Heart left ventricle (tissue), 16 donors: Measurements from ENCODE around the gene FAM168A. TPM values are rescaled to one million over a fixed set of nuclear protein-coding genes. Genes with fewer than 3 reads are reported as not detected.
A peak's percentile ranks its signal among the peaks of the same experiment; 100 is the strongest.

Experiments
- ATAC-seq, 4 donors: fragments of 200-7000 bp; cut with Tn5 transposase; one replicate each; pipeline ENCODE4 v1.9.1; 2020 to 2022; ENCODE audit warnings: moderate library complexity in 4 of 4, mild to moderate bottlenecking in 3 of 4, moderate number of reproducible peaks in 1 of 4
- DNase-seq, 5 donors: peaks; one replicate each; pipeline ENCODE4 v3.0.0-alpha.2; 2020
- H3K27ac ChIP-seq, 12 donors: fragments of 200-600 bp; sonication (generic) in 4 of 12; one replicate each; pipeline versions ENCODE4 v1.5.0 to v1.8.0; 2016 to 2022; ENCODE audit warnings: mild to moderate bottlenecking in 2 of 12
- H3K27me3 ChIP-seq, 9 donors: fragments of 200-600 bp; sonication (generic) in 2 of 9; one replicate each; pipeline versions ENCODE4 v1.5.1 to v1.8.0; 2016 to 2022; ENCODE audit warnings: mild to moderate bottlenecking in 3 of 9
- H3K36me3 ChIP-seq, 9 donors: fragments of 200-600 bp; sonication (generic) in 2 of 9; one replicate each; pipeline versions ENCODE4 v1.5.0 to v1.8.0; 2018 to 2022; ENCODE audit warnings: mild to moderate bottlenecking in 2 of 9
- H3K4me1 ChIP-seq, 12 donors: fragments of 200-600 bp; sonication (generic) in 4 of 12; one replicate each; pipeline versions ENCODE4 v1.5.0 to v1.8.0; 2016 to 2022; ENCODE audit warnings: mild to moderate bottlenecking in 3 of 12
- H3K4me3 ChIP-seq, 12 donors: fragments of 200-600 bp; sonication (generic) in 4 of 12; one replicate each; pipeline versions ENCODE4 v1.5.0 to v1.8.0; 2017 to 2022; ENCODE audit warnings: mild to moderate bottlenecking in 9 of 12, moderate library complexity in 4 of 12
- H3K9me3 ChIP-seq, 12 donors: fragments of 200-600 bp; sonication (generic) in 4 of 12; one replicate each; pipeline versions ENCODE4 v1.5.0 to v1.8.0; 2016 to 2022; ENCODE audit warnings: mild to moderate bottlenecking in 1 of 12
- POLR2A ChIP-seq, 2 donors: fragments of 450-650 bp; IDR thresholded peaks; one replicate each; pipeline ENCODE4 v1.6.1; 2017; ENCODE audit warnings: antibody characterized with exemption in 2 of 2, mild to moderate bottlenecking in 2 of 2, moderate library complexity in 2 of 2
- WGBS, 4 donors: extraction: QIAGEN DNeasy Blood & Tissue Kit in 2 of 4; methylation state at CpG; one replicate each; pipeline versions ENCODE4 v1.1.5 to v1.1.7; 2013 to 2018; 5-methylcytosine and 5-hydroxymethylcytosine counted together
- intact Hi-C, 10 donors: fragments of 100-400 bp; cut with DNase I; formaldehyde crosslinking; loops; one replicate each; pipeline versions ENCODE4 v1.11.1 to v1.14.2; 2022
- polyA plus RNA-seq, 2 donors: library from polyadenylated mRNA; stranded (reverse); fragments of 200-250 nt; gene quantifications; one replicate each; pipeline ENCODE4 v1.2.3, GENCODE V29; 2013
- total RNA-seq, 9 donors: library from RNA; depleted of rRNA in 2 of 9; stranded (reverse); fragments of >200 nt in 2 of 9; fragmentation: NEBNext Ultra II Directional in 3 of 9; extraction: Animal tissue kit (Norgen Biotek cat#: 25700) in 3 of 9; gene quantifications; one replicate each; pipeline versions ENCODE4 v1.1.0 to v1.2.4, GENCODE V29; 2016 to 2023
- TF ChIP-seq, protein P1 (sequence below), 12 donors: fragments of 200-600 bp; sonication (generic) in 4 of 12; IDR thresholded peaks; one replicate each; pipeline versions ENCODE4 v1.5.0 to v1.8.0; 2018 to 2022; ENCODE audit warnings: antibody characterized with exemption in 12 of 12, mild to moderate bottlenecking in 5 of 12
- donor health status: ischemic (EF 13 %, LVEDD 7.1; RV severe dilation, severe dysfunction).
- donor health status: healthy with polysubstance abuse.
- donor health status: DM: no; HTN: yes; CAD: no.
- donor health status: DM: no; HTN: no; CAD: no.
- donor health status: ischemic (EF 25% LVEDD 6.9; RV normal size, moderate dysfunction).
- donor health status: ischemic (EF 25% LVEDD 5.7; RV mildly dilated, moderate dysfunction).
- donor health status: healthy.
- donor health status: DM: yes; HTN: yes; CAD: no.
- donor health status: ischemic (EF 35%, LVEDD 5.7; RV mildly dilated, moderate dysfunction).
- donor health status: nonischemic (EF 11% LVEDD 7.7; RV severe dilation, severe dysfunction).
- donor health status: DM: yes; HTN: yes; CAD: no.
- donor health status: PGD.
- donor health status: ischemic (EF 29% LVEDD 5.4; RV normal size, mild dysfunction).
- donor health status: nonischemic (EF 23%, LVEDD 6.1; RV moderate dilation, normal function).

FAM168A gene
- total and polyA plus RNA-seq, 11 donors: 9.0 to 39.1 (median 27.8) TPM

DNA sequence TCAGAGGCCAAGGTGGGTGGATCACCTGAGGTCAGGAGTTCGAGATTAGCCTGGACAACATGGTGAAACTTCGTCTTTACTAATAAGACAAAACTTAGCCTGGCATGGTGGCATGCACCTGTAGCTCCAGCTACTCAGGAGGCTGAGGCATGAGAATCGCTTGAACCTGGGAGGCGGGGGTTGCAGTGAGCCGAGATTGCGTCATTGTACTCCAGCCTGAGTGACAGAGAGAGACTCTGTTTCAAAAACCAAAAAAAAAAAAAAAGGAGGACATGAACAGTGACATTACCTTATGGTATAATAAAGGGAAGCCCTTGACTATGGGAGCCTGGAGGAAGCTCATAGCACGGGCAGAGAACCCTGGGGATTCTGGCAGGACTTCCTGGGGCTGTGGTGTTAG, 32.0 kb upstream of the FAM168A start:
- no peak for ATAC-seq
- intact Hi-C loops: loop anchor here in 4 of 10 donors (10.0 kb wide), 1 partner anchor 225 kb away; no protein-coding TSS in a partner anchor

DNA sequence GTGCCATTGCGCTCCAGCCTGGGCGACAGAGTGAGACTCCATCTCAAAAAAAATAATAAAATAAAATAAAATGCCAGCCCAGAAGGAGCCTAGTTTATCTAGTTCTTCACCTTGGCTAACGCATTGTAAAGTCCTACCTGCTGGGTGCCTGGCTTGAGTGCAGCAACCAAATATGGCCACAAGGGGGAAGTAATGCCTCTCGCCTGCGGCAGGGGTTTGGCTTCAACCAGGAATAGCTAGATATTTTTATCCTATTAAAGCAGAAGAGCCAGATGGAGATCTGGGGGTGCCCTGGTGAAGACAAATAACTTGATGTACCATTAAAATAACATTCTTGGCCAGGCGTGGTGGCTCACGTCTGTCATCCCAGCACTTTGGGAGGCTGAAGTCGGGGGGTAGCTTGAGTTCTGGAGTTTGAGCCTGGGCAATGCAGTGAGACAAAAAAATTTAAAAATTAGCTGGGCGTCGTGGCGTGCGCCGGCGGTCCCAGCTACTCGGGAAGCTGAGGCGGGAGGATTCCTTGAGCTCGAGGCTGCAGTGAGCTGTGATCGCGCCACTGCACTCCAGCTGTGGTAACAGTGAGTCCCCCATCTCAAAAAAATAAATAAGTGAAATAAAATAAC, 27.9 kb upstream of the FAM168A start:
- DNase-seq (peak; percentile 64 to 76 (median 74)), ATAC-seq (peak in 3 of 4 donors; percentile 82 to 87 (median 86))
- Histone ChIP-seq H3K9me3 (no peaks in the 10 kb centered on the region), H3K4me1 (peaks cover 0 to 37% (median 5%) of the 10 kb centered on the region in 12 donors), H3K4me3 (peak overlapping the region in 2 of 12 donors; percentile 13 to 22), H3K27me3 (no peaks in the 10 kb centered on the region), H3K27ac (no peak overlapping the region), H3K36me3 (no peaks in the 10 kb centered on the region)
- 24 to 38% (median 26%) methylated on average over 19 of the region's 19 CpGs for WGBS, 4 donors
- intact Hi-C loops: loop anchor here (1.0 to 10.0 kb wide), 5 partner anchors 34 to 221 kb away; no protein-coding TSS in a partner anchor
- TF ChIP-seq, protein P1, sequence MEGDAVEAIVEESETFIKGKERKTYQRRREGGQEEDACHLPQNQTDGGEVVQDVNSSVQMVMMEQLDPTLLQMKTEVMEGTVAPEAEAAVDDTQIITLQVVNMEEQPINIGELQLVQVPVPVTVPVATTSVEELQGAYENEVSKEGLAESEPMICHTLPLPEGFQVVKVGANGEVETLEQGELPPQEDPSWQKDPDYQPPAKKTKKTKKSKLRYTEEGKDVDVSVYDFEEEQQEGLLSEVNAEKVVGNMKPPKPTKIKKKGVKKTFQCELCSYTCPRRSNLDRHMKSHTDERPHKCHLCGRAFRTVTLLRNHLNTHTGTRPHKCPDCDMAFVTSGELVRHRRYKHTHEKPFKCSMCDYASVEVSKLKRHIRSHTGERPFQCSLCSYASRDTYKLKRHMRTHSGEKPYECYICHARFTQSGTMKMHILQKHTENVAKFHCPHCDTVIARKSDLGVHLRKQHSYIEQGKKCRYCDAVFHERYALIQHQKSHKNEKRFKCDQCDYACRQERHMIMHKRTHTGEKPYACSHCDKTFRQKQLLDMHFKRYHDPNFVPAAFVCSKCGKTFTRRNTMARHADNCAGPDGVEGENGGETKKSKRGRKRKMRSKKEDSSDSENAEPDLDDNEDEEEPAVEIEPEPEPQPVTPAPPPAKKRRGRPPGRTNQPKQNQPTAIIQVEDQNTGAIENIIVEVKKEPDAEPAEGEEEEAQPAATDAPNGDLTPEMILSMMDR (IDR thresholded peaks at IDR 0.05): peak; percentile 83 to 96 (median 94)
- no peak for TF ChIP-seq POLR2A (IDR thresholded peaks at IDR 0.05)

More for the DNA sequence above, 32.0 kb upstream of the FAM168A start:
- Histone ChIP-seq H3K4me1 (peaks cover 0 to 14% (median 2%) of the 10 kb centered on the region in 12 donors), H3K4me3 (no peak overlapping the region), H3K36me3 (no peaks in the 10 kb centered on the region), H3K27me3 (no peaks in the 10 kb centered on the region), H3K9me3 (peaks cover 0 to 4% (median 0%) of the 10 kb centered on the region in 12 donors), H3K27ac (no peak overlapping the region)
- WGBS, 4 donors: 81 to 84% (median 82%) methylated on average over 7 of the region's 7 CpGs
- no peak for DNase-seq
- no peak for TF ChIP-seq POLR2A (IDR thresholded peaks at IDR 0.05)
- TF ChIP-seq, protein P1 (IDR thresholded peaks at IDR 0.05): no peak

DNA sequence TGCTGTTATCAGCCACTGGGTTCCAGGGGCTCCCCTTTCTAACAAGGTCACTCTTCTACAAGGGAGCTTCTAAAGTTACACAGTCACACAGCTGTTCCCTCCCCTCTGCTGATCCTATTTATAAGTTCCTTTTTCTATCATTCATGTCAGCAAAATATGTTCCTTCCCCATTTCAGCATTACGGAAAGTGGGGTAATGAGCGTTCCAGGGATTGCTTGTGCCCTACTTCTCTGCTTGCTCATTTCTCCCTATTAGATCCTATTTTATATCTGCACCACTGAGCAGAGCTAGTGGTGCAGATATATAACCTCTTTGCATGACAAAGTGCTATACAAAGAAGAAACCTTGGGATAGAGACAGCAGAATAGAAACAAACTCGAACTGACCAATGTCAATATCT, 25.8 kb upstream of the FAM168A start:
- peak; percentile 45 to 76 (median 62) for ATAC-seq
- intact Hi-C loops: loop anchor here in 9 of 10 donors (2.0 to 10.0 kb wide), 3 partner anchors 37 to 219 kb away; no protein-coding TSS in a partner anchor
- TF ChIP-seq POLR2A (IDR thresholded peaks at IDR 0.05): no peak
- TF ChIP-seq, protein P1 (IDR thresholded peaks at IDR 0.05): no peak

DNA sequence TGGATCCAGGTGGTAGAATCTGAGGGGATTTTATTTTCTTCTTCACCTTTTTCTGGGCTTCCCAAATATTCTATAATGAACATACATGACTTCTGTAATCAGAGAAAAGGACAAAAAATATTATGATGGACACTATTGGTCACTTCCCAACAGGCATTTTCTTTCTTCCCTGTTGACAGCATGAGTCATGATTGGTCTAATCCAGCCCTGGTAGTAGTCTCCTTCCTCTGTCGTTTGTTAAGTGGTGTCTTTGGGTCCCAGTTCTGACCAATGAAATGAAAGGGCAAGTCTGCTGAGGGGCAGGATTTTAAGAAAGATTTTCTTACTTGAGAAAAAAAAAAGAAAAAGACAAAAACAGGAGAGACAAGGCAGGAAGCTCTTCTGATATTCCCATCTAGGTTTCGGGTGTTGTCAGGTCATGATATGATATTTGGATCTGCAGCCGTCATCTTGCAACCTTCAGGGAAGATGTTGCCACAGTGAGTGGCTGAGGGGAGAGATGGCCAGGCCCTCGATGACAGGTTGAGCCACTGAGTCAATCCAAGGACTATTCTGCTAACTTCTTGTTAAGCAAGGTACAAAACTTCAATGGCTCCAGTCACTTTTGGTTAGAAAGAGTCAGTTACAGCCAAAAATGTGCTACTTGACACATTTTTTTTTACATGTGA, 25.1 kb upstream of the FAM168A start:
- WGBS, 4 donors: 49 to 60% (median 59%) methylated on average over 4 of the region's 4 CpGs
- DNase-seq (no peak), ATAC-seq (peak in 1 of 4 donors; percentile 47)
- Histone ChIP-seq H3K36me3 (no peaks in the 10 kb centered on the region), H3K27ac (peak overlapping the region in 1 of 12 donors; percentile 89), H3K4me3 (no peak overlapping the region), H3K4me1 (peaks cover 0 to 37% (median 5%) of the 10 kb centered on the region in 12 donors), H3K9me3 (no peaks in the 10 kb centered on the region), H3K27me3 (no peaks in the 10 kb centered on the region)
- intact Hi-C loops: loop anchor here in 4 of 10 donors (10.0 kb wide), 1 partner anchor 218 kb away; no protein-coding TSS in a partner anchor
- no peak for TF ChIP-seq POLR2A (IDR thresholded peaks at IDR 0.05)
- TF ChIP-seq, protein P1 (IDR thresholded peaks at IDR 0.05): no peak

More for the DNA sequence above, 25.8 kb upstream of the FAM168A start:
- peak overlapping the region in 1 of 12 donors; percentile 89 for H3K27ac ChIP-seq
- H3K4me3 ChIP-seq: no peak overlapping the region
- 39 to 49% (median 46%) methylated on average over 3 of the region's 3 CpGs for WGBS, 4 donors
- H3K27me3 ChIP-seq: no peaks in the 10 kb centered on the region
- H3K36me3 ChIP-seq: no peaks in the 10 kb centered on the region
- DNase-seq: no peak
- no peaks in the 10 kb centered on the region for H3K9me3 ChIP-seq
- peaks cover 0 to 37% (median 5%) of the 10 kb centered on the region in 12 donors for H3K4me1 ChIP-seq
